Activated B cell treated with CpG ODN at 0.5 μM for 24 hours (primary cell): ENCODE results near the gene GGACT. TPM values are rescaled to one million over a fixed set of nuclear protein-coding genes. Genes with fewer than 3 reads are reported as not detected.
A peak's percentile ranks its signal among the peaks of the same experiment; 100 is the strongest.

ENCODE experiments used
- ATAC-seq: fragments of 200-7000 bp; cut with Tn5 transposase; one replicate; pipeline ENCODE4 v1.10.0; 2021; ENCODE audit warnings: low read depth, mild to moderate bottlenecking, moderate library complexity
- CTCF ChIA-PET: fragments of 350-600 bp; sonication (Branson Sonifier 250); formaldehyde crosslinking; loops from one replicate; lab custom pipeline; 2021; ENCODE audit warnings: antibody characterized with exemption; lab: Charles Lee
- POLR2A ChIA-PET: fragments of 350-600 bp; sonication (Branson Sonifier 250); formaldehyde crosslinking; loops from one replicate; lab custom pipeline; 2021; ENCODE audit warnings: antibody characterized with exemption; lab: Charles Lee
- DNase-seq: peaks from one replicate; pipeline ENCODE4 v3.0.0; 2022
- H3K27ac Mint-ChIP-seq: one replicate; pipeline ENCODE4 v1.8.0; 2020; ENCODE audit warnings: mixed read lengths
- H3K27me3 Mint-ChIP-seq: one replicate; pipeline ENCODE4 v1.8.0; 2021; ENCODE audit warnings: mixed read lengths
- H3K36me3 Mint-ChIP-seq: one replicate; pipeline ENCODE4 v1.8.0; 2021; ENCODE audit warnings: low read depth, mixed read lengths
- H3K4me1 Mint-ChIP-seq: one replicate; pipeline ENCODE4 v1.8.0; 2021; ENCODE audit warnings: mixed read lengths
- H3K4me3 Mint-ChIP-seq: one replicate; pipeline ENCODE4 v1.8.0; 2020; ENCODE audit warnings: mild to moderate bottlenecking, mixed read lengths
- H3K9me3 Mint-ChIP-seq: one replicate; pipeline ENCODE4 v1.8.0; 2020; ENCODE audit warnings: mixed read lengths
- CTCF ChIP-seq: fragments of 200-600 bp; IDR thresholded peaks from one replicate; pipeline ENCODE4 v1.8.0; 2022; ENCODE audit warnings: antibody characterized with exemption, mild to moderate bottlenecking
- intact Hi-C: fragments of 100-400 bp; cut with micrococcal nuclease; formaldehyde crosslinking; loops from one replicate; pipeline ENCODE4 v1.15.1; 2024
- total RNA-seq: library from RNA; stranded (reverse); gene quantifications from 2 replicates; pipeline ENCODE4 v1.2.3, GENCODE V29; 2022

Gene GGACT
- total RNA-seq, 1 donor from 2014 or later, result 6.5 TPM

GRCh38 chr13:100506154-100506553 is 82.4 kb downstream of the GGACT start:
- H3K9me3 Mint-ChIP-seq, result no peaks in the 10 kb centered on the region
- ChIA-PET CTCF (no interaction called here), POLR2A (no interaction called here)
- H3K4me3 Mint-ChIP-seq, result peak overlapping the region; percentile 62
- H3K27me3 Mint-ChIP-seq, result peaks cover 3% of the 10 kb centered on the region
- no peak for DNase-seq
- intact Hi-C loops, result no loop called here
- no peak overlapping the region for H3K27ac Mint-ChIP-seq
- no peak for TF ChIP-seq CTCF
- H3K36me3 Mint-ChIP-seq, result no peaks in the 10 kb centered on the region
- peaks cover 11% of the 10 kb centered on the region for H3K4me1 Mint-ChIP-seq
- ATAC-seq, result no peak

- H3K4me3 Mint-ChIP-seq, result no peak overlapping the region
- no peaks in the 10 kb centered on the region for H3K36me3 Mint-ChIP-seq
- intact Hi-C loops, result no loop called here
- H3K4me1 Mint-ChIP-seq, result peaks cover 11% of the 10 kb centered on the region
- CTCF ChIA-PET, result no interaction called here
- no peak for DNase-seq
- no peak for ATAC-seq
- no peak for TF ChIP-seq CTCF
- H3K27ac Mint-ChIP-seq, result no peak overlapping the region
- POLR2A ChIA-PET, result no interaction called here
- peaks cover 3% of the 10 kb centered on the region for H3K27me3 Mint-ChIP-seq
- H3K9me3 Mint-ChIP-seq, result no peaks in the 10 kb centered on the region
These were observed 85.0 kb downstream of the GGACT start for GRCh38 chr13:100503622-100504021.

- Mint-ChIP-seq H3K27me3 (peaks cover 3% of the 10 kb centered on the region), H3K9me3 (no peaks in the 10 kb centered on the region), H3K27ac (no peak overlapping the region), H3K4me1 (peaks cover 11% of the 10 kb centered on the region), H3K36me3 (no peaks in the 10 kb centered on the region), H3K4me3 (no peak overlapping the region)
- CTCF ChIA-PET, result no interaction called here
- intact Hi-C loops, result no loop called here
- POLR2A ChIA-PET, result no interaction called here
- TF ChIP-seq CTCF, result no peak
- DNase-seq, result no peak
- ATAC-seq, result no peak
These were observed 86.1 kb downstream of the GGACT start for GRCh38 chr13:100502446-100502845.

- POLR2A ChIA-PET, result no interaction called here
- Mint-ChIP-seq H3K27ac (no peak overlapping the region), H3K4me1 (no peaks in the 10 kb centered on the region), H3K4me3 (no peak overlapping the region), H3K36me3 (peaks cover 1% of the 10 kb centered on the region), H3K27me3 (no peaks in the 10 kb centered on the region), H3K9me3 (no peaks in the 10 kb centered on the region)
- CTCF ChIA-PET, result no interaction called here
- ATAC-seq (no peak), DNase-seq (no peak)
- TF ChIP-seq CTCF, result no peak
- intact Hi-C loops, result no loop called here
These were observed 91.2 kb downstream of the GGACT start for GRCh38 chr13:100497389-100497788.

GRCh38 chr13:100495455-100495854 is 93.1 kb downstream of the GGACT start:
- intact Hi-C loops, result no loop called here
- no peaks in the 10 kb centered on the region for H3K9me3 Mint-ChIP-seq
- ATAC-seq (no peak), DNase-seq (no peak)
- H3K36me3 Mint-ChIP-seq, result peaks cover 1% of the 10 kb centered on the region
- no peak overlapping the region for H3K4me3 Mint-ChIP-seq
- H3K27ac Mint-ChIP-seq, result no peak overlapping the region
- no peak for TF ChIP-seq CTCF
- no peaks in the 10 kb centered on the region for H3K4me1 Mint-ChIP-seq
- ChIA-PET POLR2A (no interaction called here), CTCF (no interaction called here)
- no peaks in the 10 kb centered on the region for H3K27me3 Mint-ChIP-seq
